ENCODE data around the gene B4GALT6. TPM values are rescaled to one million over a fixed set of nuclear protein-coding genes. Genes with fewer than 3 reads are reported as not detected.

The B4GALT6 gene
- total and polyA plus RNA-seq, 2 of the 13 experiments (the other 11 are each of a cell fraction or from before 2014, with no cell fraction given) = 1.9 to 3.3 TPM

DNA sequence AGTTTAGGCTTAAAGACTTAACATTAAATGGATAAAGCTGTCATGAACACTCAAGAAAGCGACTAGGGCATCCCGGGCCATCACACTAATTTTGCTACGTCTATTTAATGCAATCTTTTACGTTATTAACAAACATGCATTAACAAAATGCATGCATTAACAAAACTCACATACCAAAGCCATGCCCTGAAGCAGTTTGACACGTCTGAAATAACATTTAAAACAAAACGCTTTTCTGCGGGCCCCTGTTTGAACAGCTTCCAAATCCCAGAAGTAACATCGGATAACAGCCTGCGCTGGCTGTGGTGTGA lies 458 bp downstream of the B4GALT6 start:
- intact Hi-C loops (cut with micrococcal nuclease; ENCODE audit: unreplicated experiment) = loop anchor here (2.0 to 10.0 kb wide), 2 partner anchors 89 to 127 kb away; partner anchors contain the start of gene TTR
- POLR2A ChIA-PET = no interaction called here
- no peak for FAIRE-seq

More for the DNA sequence above, 458 bp downstream of the B4GALT6 start:
- BruUV-seq (replicated peaks) = TSS peak; percentile 54
- ATAC-seq = no peak
- Histone ChIP-seq H3K9ac (ENCODE audit: insufficient read depth, low read depth, low read length) (peak overlapping the region; percentile 40; the same call in 1 of the 2 replicates), H3K27ac (ENCODE audit: extremely low read length, insufficient read depth, low read length) (no peak overlapping the region), H3K9me3 (ENCODE audit: low read length) (no peaks in the 10 kb centered on the region), H3K4me1 (ENCODE audit: insufficient read depth, low read length) (peaks cover 33% of the 10 kb centered on the region), H3K4me2 (ENCODE audit: low read depth, low read length) (peak overlapping the region; percentile 79), H3K4me3 (replicated peaks in 1 of 3; ENCODE audit: insufficient read depth in 1 of 3, low read depth in 2 of 3, low read length in 3 of 3) (peak overlapping the region; percentile 64 to 72 (median 68)), H4K20me1 (ENCODE audit: insufficient read depth, low read length) (no peaks in the 10 kb centered on the region), H3K79me2 (ENCODE audit: insufficient read depth, low read length) (no peaks in the 10 kb centered on the region), H3K27me3 (ENCODE audit: control insufficient read depth in 1 of 2, insufficient read depth in 2 of 2, low read length in 2 of 2) (0 out of 5 replicates have a peak, but pooled peaks cover under 1 to 1% of the 10 kb centered on the region in 2 experiments), H2AFZ (ENCODE audit: low read length) (peak overlapping the region; percentile 22), H3K36me3 (replicated peaks in 1 of 2; ENCODE audit: control insufficient read depth in 1 of 2, insufficient read depth in 2 of 2, low read length in 2 of 2) (no peaks in the 10 kb centered on the region)
- CTCF ChIA-PET (ENCODE audit: low intra/inter-chr PET ratio, low total read pairs) = no interaction called here
- in situ Hi-C loops (cut with HindIII; ENCODE audit: extremely low pct_ligation_motif_present, low pct_unique_long_range_greater_than_20kb) = no loop called here
- DNase-seq (ENCODE audit: low spot score) = no peak
- 14% methylated on average over 9 of the region's 9 CpGs for WGBS (ENCODE audit: low lambda C conversion rate)
- TF ChIP-seq, protein P1, sequence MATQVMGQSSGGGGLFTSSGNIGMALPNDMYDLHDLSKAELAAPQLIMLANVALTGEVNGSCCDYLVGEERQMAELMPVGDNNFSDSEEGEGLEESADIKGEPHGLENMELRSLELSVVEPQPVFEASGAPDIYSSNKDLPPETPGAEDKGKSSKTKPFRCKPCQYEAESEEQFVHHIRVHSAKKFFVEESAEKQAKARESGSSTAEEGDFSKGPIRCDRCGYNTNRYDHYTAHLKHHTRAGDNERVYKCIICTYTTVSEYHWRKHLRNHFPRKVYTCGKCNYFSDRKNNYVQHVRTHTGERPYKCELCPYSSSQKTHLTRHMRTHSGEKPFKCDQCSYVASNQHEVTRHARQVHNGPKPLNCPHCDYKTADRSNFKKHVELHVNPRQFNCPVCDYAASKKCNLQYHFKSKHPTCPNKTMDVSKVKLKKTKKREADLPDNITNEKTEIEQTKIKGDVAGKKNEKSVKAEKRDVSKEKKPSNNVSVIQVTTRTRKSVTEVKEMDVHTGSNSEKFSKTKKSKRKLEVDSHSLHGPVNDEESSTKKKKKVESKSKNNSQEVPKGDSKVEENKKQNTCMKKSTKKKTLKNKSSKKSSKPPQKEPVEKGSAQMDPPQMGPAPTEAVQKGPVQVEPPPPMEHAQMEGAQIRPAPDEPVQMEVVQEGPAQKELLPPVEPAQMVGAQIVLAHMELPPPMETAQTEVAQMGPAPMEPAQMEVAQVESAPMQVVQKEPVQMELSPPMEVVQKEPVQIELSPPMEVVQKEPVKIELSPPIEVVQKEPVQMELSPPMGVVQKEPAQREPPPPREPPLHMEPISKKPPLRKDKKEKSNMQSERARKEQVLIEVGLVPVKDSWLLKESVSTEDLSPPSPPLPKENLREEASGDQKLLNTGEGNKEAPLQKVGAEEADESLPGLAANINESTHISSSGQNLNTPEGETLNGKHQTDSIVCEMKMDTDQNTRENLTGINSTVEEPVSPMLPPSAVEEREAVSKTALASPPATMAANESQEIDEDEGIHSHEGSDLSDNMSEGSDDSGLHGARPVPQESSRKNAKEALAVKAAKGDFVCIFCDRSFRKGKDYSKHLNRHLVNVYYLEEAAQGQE (IDR thresholded peaks at IDR 0.05; ENCODE audit: borderline replicate concordance in 1 of 2, low read depth in 1 of 2, low read length in 2 of 2) = no peak
- no peak for TF ChIP-seq GFI1 (CRISPR knock-in tag; IDR thresholded peaks at IDR 0.05; ENCODE audit: borderline replicate concordance)
- TF ChIP-seq NR2F1 (CRISPR knock-in tag; IDR thresholded peaks at IDR 0.05) = no peak
- no peak for TF ChIP-seq ZNF451 (CRISPR knock-in tag; IDR thresholded peaks at IDR 0.05)
- no peak for TF ChIP-seq REPIN1 (CRISPR knock-in tag; IDR thresholded peaks at IDR 0.05; ENCODE audit: borderline replicate concordance, low read depth)
- TF ChIP-seq KLF13 (CRISPR knock-in tag; IDR thresholded peaks at IDR 0.05) = no peak
- no peak for TF ChIP-seq ZNF33A (CRISPR knock-in tag; IDR thresholded peaks at IDR 0.05; ENCODE audit: borderline replicate concordance)
- TF ChIP-seq ZNF567 (CRISPR knock-in tag; IDR thresholded peaks at IDR 0.05; ENCODE audit: borderline replicate concordance) = no peak
- no peak for TF ChIP-seq DMAP1 (CRISPR knock-in tag; IDR thresholded peaks at IDR 0.05)
- no peak for TF ChIP-seq ERF (CRISPR knock-in tag; IDR thresholded peaks at IDR 0.05)
- no peak for TF ChIP-seq IKZF1 (IDR thresholded peaks at IDR 0.05)
- no peak for TF ChIP-seq TEAD2 (CRISPR knock-in tag; IDR thresholded peaks at IDR 0.05)
- TF ChIP-seq, protein P2, sequence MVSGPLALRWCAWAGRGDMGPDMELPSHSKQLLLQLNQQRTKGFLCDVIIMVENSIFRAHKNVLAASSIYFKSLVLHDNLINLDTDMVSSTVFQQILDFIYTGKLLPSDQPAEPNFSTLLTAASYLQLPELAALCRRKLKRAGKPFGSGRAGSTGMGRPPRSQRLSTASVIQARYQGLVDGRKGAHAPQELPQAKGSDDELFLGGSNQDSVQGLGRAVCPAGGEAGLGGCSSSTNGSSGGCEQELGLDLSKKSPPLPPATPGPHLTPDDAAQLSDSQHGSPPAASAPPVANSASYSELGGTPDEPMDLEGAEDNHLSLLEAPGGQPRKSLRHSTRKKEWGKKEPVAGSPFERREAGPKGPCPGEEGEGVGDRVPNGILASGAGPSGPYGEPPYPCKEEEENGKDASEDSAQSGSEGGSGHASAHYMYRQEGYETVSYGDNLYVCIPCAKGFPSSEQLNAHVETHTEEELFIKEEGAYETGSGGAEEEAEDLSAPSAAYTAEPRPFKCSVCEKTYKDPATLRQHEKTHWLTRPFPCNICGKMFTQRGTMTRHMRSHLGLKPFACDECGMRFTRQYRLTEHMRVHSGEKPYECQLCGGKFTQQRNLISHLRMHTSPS (CRISPR knock-in tag; IDR thresholded peaks at IDR 0.05; ENCODE audit: low read depth) = no peak
- TF ChIP-seq BHLHE40 (IDR thresholded peaks at IDR 0.05; ENCODE audit: low read length) = no peak

Data from HepG2 (cell line).